ENCODE results near the gene ENPEP. TPM values are rescaled to one million over a fixed set of nuclear protein-coding genes. Genes with fewer than 3 reads are reported as not detected.

Gene ENPEP
- total and polyA plus RNA-seq, 12 donors, result 2.5 to 9.0 (median 4.9) TPM

DNA sequence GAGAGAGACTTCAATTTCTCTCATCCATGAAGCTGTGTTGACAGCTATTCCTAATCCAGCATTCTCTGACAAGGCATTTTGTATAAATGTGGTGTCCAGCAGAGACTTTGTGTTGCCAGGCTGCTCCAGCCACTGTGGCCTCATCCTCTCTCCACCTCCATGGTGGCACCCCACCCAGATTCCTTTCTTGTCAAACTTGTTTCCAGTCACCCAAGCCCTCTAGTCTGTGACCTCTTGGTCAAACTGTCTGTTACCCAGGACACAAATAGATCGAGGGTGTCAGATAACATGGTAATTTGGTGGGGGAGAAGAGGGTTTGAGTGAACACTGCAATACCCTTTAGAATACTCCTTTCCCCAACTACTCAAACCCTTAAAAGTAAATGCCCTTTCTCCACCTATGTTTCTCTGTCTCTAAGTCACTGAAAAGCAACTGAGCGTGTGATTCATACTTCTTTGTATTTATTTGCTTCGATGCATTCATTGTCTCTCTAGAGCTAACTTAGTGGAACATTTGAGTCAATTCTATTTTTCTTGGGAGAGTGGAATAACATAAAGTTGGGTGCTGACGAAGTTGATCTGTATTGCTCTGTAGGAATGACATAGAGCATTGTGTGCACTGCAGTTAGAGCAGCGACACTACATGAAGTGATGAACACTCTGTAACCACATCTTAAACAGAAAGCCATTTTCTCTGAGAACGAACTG lies 133.2 kb downstream of the ENPEP start:
- intact Hi-C loops (cut with DNase I), result no loop called here
- no peaks in the 10 kb centered on the region for H3K4me1 ChIP-seq (replicated peaks in 1 of 2)
- H3K27ac ChIP-seq, result no peak overlapping the region
- no peak for DNase-seq
- no peak overlapping the region for H3K4me3 ChIP-seq
- no peak for TF ChIP-seq POLR2A (IDR thresholded peaks at IDR 0.05)
- TF ChIP-seq CTCF (IDR thresholded peaks at IDR 0.05), result no peak
- H3K36me3 ChIP-seq (replicated peaks in 1 of 2), result no peaks in the 10 kb centered on the region
- H3K27me3 ChIP-seq, result peaks cover 43% of the 10 kb centered on the region
- H3K9me3 ChIP-seq (replicated peaks in 1 of 3), result no peaks in the 10 kb centered on the region
- 20 to 26% (median 22%) methylated on average over 6 of the region's 6 CpGs for WGBS, 4 donors

DNA sequence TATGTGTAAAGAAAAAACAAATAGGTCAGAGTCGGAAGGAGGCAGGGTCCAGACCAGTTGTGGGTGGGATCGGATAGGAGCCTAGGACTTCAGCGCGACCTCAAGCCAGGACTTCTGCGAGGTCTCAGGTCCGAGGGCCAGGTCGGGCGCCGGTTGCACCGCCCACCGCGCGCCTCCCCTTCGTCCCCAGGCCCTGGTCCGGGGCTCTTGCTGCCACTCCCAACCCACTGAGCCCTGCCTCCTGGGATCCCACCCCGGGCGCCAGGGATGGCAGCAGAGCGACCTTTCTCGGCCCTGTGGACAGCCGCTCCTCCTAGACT lies 134.6 kb downstream of the ENPEP start:
- no peak overlapping the region for H3K27ac ChIP-seq
- H3K4me3 ChIP-seq, result no peak overlapping the region
- no peaks in the 10 kb centered on the region for H3K4me1 ChIP-seq (replicated peaks in 1 of 2)
- peaks cover 57% of the 10 kb centered on the region for H3K27me3 ChIP-seq
- no peaks in the 10 kb centered on the region for H3K36me3 ChIP-seq (replicated peaks in 1 of 2)
- 6 to 10% (median 9%) methylated on average over 9 to 20 of the region's 20 CpGs for WGBS, 4 donors
- H3K9me3 ChIP-seq (replicated peaks in 1 of 3), result no peaks in the 10 kb centered on the region
- intact Hi-C loops (cut with DNase I), result no loop called here
- no peak for TF ChIP-seq POLR2A (IDR thresholded peaks at IDR 0.05)
- TF ChIP-seq CTCF (IDR thresholded peaks at IDR 0.05), result no peak
- DNase-seq, result no peak

- WGBS, 4 donors, result 4 to 13% (median 7%) methylated on average over 21 to 54 of the region's 54 CpGs
- no peak overlapping the region for H3K4me3 ChIP-seq
- no peaks in the 10 kb centered on the region for H3K4me1 ChIP-seq (replicated peaks in 1 of 2)
- H3K9me3 ChIP-seq (replicated peaks in 1 of 3), result no peaks in the 10 kb centered on the region
- intact Hi-C loops (cut with DNase I), result no loop called here
- TF ChIP-seq POLR2A (IDR thresholded peaks at IDR 0.05) (no peak), CTCF (IDR thresholded peaks at IDR 0.05) (no peak)
- DNase-seq, result no peak
- peaks cover 63% of the 10 kb centered on the region for H3K27me3 ChIP-seq
- no peak overlapping the region for H3K27ac ChIP-seq
- no peaks in the 10 kb centered on the region for H3K36me3 ChIP-seq (replicated peaks in 1 of 2)
Measured at GRCh38 chr4:110610940-110611831, 135.2 kb downstream of the ENPEP start.

DNA sequence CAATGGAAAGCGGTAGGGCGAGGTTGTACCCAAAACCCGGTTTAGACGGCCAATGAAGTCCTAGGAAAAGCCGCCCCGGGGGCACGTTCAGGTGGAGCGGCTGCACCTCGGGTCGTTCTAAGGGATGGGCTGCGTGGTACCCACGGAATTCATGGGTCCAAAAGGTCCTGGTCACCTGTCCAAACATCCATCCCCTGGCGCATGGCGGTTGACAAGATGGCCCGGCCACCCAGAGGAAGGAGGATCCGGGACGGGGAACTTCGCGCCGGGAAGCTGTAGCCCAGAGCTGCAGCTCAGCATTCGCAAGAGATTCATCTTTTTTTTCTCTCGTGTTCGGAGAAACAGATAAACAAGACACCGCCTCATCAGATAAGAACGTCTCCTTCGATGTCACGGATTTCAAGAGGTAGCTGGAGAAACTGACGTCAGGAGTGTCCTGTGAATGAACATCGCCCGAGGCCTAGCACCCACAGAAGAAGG lies 136.1 kb downstream of the ENPEP start:
- WGBS, 4 donors, result 5 to 7% (median 7%) methylated on average over 27 to 30 of the region's 30 CpGs
- Histone ChIP-seq H3K27me3 (peaks cover 71% of the 10 kb centered on the region), H3K4me1 (replicated peaks in 1 of 2) (no peaks in the 10 kb centered on the region), H3K4me3 (no peak overlapping the region), H3K27ac (no peak overlapping the region), H3K36me3 (replicated peaks in 1 of 2) (no peaks in the 10 kb centered on the region), H3K9me3 (replicated peaks in 1 of 3) (no peaks in the 10 kb centered on the region)
- no peak for DNase-seq
- no peak for TF ChIP-seq CTCF (IDR thresholded peaks at IDR 0.05)
- no peak for TF ChIP-seq POLR2A (IDR thresholded peaks at IDR 0.05)
- intact Hi-C loops (cut with DNase I), result no loop called here

Data from adrenal gland (tissue), 12 donors.